HG03025 (cell line): Measurements from ENCODE around the gene RPUSD3.

Experiments
- ATAC-seq: cut with Tn5 transposase; IDR thresholded peaks from one replicate; pipeline ENCODE4 v1.9.1; 2021; ENCODE audit warnings: mild to moderate bottlenecking, moderate library complexity; ENCODE audit not compliant: unreplicated experiment, low FRiP score

Gene RPUSD3

GRCh38 chr3:9837701-9838582, 5.9 kb downstream of the RPUSD3 start:
- no peak for ATAC-seq

DNA sequence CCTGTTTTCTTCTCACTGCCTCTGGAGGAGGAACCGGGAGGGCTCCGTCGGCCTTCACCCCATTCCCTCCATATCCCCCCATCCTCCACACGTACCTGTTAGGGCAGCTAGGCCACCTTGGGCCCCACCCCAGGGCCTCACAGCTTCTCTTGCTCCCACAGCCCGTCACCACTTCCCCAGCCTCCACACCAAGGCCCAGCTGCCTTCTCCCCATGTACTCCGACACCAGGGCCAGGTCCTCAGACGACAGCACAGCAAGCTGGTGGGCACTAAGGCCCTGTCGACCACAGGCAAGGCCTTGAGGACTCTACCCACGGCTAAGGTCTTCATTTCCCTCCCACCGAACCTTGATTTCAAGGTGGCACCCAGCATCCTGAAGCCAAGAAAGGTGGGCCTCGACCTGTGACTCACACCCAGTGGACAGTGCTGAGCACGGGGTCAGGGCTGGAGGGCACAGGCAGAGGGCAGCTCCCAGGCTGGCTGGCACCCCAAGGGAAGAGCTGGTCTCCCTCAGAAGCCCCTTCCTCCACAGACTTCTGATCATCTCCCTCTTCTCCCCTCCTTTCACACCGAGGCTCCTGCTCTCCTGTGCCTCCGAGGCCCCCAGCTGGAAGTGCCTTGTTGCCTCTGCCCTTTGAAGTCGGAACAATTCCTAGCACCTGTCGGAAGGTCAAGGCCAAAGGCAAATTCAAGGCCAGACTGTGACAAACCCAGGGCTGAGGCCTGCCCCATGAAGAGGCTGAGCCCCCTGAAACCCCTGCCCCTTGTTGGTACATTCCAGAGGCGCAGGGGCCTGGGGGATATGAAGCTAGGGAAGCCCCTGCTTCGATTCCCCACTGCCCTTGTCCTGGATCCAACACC, 9.1 kb downstream of the RPUSD3 start:
- no peak for ATAC-seq

DNA sequence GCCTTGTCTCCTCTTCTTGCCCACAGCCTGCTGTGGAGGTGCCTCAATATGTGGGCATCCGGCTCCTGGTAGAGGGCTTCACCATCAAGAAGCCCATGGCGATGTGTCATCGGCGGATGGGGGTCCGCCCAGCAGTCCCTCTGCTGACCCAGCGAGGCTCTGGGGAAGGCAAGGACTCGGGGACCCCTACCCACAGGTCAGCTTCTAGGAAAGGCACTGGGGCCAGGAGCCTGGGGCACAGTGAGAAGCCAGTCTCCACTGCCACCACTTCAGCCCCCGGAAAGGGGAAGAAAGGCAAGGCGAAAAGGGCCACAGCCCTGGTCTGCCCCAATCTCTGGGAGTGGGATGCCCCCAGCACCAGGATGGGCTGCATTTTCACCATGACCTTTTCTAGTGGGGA, 10.7 kb downstream of the RPUSD3 start:
- no peak for ATAC-seq

DNA sequence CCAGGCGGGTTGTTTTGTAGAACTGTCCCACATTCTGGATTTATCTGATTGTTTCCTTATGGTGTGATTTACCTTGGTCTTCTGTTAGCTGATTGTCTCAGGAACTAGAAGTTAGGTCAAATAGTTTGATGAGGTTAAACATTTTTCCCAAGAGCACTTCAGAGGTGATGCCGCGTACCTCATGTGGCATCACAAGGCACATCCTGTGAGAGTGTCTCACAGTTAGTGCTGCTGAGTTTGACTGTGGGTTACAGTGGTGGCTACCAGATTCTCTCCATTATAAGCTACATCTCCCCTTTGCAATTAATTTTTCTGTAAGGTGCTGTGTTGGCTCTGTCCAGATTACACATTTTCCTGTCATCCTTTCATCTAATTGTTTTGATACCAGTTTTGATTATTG, 12.6 kb downstream of the RPUSD3 start:
- ATAC-seq: no peak

- no peak for ATAC-seq
Measured at GRCh38 chr3:9828801-9829755, 14.7 kb downstream of the RPUSD3 start.

GRCh38 chr3:9826815-9827573, 16.8 kb downstream of the RPUSD3 start:
- no peak for ATAC-seq

DNA sequence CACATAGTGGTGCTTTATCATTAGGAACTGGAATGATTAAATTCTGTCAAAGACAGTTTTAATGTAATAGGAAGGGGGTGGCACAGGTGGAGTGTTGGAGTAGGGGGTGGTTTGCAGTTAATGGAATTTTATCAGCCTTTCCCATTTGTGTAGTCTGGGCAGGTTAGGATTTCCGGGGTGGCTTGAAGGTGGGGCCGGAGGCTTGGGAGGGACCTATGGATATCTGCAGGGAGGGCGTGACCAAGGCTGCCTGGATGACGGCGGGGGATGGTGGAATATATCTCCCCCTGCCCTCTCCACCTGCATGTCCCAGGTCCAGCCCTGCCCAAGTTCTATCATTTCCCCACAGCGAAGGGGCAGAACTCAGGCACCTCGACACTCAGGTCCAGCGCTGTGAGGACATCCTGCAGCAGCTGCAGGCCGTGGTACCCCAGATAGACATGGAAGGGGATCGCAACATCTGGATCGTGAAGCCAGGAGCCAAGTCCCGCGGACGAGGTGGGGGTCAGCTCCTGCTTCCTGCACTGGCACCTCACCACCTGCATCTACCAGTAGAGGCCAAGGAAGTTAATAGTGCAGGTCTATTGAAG, 18.3 kb downstream of the RPUSD3 start:
- no peak for ATAC-seq

DNA sequence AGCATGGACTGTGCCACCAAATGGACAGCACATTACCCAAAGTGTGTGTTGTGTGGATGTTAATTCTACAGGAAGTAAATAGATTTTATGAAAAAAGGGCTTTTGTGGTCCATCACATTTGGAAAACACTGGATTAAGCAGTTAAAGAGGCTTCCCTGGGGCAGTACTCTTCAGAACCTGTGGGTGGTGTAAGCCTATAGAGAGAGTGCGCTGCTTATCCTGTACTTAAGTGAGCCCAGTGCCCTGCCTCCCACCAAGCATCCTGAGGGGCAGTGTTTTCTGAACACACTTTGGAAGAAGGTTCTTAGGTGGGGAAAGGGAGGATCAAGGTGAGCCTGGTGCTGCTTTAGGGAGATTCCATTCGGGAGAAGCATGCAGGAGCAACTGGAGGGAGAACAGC, 22.9 kb downstream of the RPUSD3 start:
- no peak for ATAC-seq

- no peak for ATAC-seq
Measured at GRCh38 chr3:9820543-9820942, 23.3 kb downstream of the RPUSD3 start.

- no peak for ATAC-seq
Measured at GRCh38 chr3:9818666-9819335, 25.0 kb downstream of the RPUSD3 start.

- ATAC-seq: no peak
Measured at GRCh38 chr3:9817436-9817835, 26.4 kb downstream of the RPUSD3 start.

- ATAC-seq: no peak
Measured at GRCh38 chr3:9815986-9816385, 27.8 kb downstream of the RPUSD3 start.

- no peak for ATAC-seq
Measured at GRCh38 chr3:9812870-9813483, 30.8 kb downstream of the RPUSD3 start.

DNA sequence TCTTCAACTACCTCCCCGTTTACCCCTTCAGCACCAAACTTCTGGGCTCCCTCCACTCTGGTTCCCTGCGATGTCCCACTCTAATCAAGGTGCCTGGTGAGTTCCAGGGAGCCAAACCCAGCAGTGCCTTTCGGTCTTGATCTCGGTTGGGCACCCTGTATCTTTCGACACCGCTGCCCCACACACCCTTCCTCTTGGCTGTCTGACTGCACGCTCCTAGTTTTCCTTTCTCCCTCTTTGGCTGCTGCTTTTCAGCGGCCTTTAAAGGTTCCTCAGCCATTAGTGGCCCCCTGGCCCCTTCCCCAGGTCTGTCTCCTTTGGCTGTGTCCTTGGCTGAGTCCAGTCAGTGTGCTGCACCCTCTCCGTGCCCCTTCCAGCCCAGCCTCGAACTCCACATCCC, 33.0 kb downstream of the RPUSD3 start:
- no peak for ATAC-seq

DNA sequence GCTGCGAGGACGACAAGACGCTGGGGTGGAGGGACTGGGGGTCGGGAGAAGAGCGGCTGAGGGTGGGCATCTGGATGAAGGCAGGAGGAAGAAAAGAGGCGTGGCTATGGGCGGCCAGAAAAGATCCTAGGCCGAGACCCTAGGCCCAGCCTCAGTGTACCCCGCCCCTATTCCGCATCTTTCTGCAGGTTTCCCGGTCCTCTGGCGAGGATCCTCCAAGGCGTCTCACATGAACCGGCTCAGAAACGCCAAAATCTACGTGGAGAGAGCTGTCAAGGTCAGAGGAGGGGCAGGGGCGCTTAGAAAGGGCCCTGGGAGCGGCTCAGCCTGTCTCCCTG, 33.4 kb downstream of the RPUSD3 start:
- ATAC-seq: no peak

DNA sequence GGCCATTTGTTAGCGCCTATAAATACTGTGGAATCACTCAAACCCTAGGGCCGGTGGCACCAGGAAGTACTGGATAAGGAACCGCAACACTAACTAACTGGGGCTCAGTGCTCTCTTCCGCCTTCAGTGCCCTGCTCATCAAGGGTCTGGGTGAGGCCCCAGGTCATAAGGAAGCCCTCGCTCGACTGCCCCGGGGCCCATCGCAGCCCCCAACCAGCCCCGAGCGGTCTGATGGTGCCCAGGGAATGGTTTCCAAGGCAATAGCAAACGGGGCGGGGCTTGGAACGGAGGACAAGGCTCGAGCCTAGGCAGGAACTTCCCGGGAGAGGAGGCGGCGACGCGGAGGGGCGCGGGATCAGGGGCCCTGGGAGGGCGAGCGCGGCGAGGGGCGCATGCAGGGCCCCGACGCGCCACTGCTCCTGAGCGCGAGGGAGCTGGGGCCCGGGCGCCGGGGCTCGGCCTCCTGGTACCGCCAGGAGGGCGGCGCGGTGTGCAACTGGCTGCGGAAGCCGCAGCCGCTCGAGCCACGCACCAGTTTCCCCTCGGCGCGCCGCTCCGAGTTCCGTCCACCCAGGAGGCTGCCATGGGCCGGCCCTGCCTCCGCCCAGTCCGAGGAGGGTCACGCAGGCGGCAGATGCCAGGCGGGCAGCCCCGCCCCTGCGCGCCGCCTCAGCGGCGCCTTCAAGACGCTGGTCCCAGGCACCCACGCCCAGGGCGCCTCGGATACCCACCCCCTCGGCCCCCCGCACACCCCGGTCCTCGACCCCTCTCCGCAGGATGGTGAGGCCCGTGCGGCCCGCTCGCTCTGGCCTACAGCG, 34.0 kb downstream of the RPUSD3 start, which contains the start of gene TTLL3:
Gene TTLL3, plus strand, starts transcription at position 648 of the 818 bp plus-strand sequence. CDS start 400 bp downstream, outside the sequence.
- ATAC-seq: peak; percentile 44

DNA sequence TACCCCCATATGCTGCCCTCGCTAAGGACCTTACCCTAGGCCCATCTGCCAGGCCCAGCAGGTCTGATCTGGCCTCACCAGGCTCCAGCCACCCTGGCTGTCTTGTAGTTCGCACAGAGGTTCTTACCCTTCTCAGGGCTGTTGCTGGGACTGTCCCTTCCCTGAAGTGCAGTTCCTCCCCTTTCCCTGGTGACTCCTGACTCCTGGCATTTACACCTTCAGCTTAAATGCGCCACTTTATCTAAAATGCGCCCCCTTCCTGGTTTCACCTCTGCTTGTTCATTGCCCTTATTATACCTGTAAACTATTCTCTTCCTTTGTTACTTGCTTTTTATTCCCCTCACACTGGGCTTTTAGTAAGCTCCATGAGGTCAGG, 34.6 kb downstream of the RPUSD3 start:
- ATAC-seq: no peak
